ENCODE measurements around the gene AUTS2.

The AUTS2 gene

GRCh38 chr7:69819333-69819705 is 221.0 kb downstream of the AUTS2 start:
- DNase-seq (ENCODE audit: low read depth) = no peak

- no peak for DNase-seq (ENCODE audit: low read depth)
Measured at GRCh38 chr7:69820479-69821192, 222.4 kb downstream of the AUTS2 start.

GRCh38 chr7:69822386-69822785 is 224.1 kb downstream of the AUTS2 start:
- DNase-seq (ENCODE audit: low read depth) = no peak

DNA sequence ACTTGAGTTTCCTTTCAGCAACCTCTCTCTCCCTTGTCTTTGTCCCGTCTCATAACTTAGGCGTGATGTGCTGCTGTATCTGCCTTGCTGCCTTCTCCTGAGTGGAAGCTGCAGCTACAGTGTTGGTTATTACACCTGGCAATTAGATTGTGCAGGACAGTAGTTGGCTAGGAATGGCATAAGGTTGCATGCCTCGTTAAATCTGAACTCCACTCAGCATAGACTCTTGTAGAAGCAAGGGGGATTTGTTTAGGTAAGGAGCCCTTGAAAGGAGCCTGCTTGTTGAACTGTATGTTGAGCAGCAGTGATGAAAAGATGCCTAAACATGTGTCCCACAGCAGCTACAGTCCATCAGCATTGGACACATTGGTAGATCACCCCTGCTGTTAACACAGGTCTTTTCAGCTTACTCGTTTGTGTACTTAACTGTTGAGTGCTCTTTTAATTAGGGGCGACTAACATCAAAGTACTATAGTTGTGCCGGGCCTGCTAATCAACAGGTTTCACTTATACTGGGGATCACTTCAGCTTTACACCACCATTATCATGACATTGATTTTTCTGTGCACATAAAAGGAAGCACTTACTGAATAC is 225.0 kb downstream of the AUTS2 start:
- no peak for DNase-seq (ENCODE audit: low read depth)

GRCh38 chr7:69825113-69825972 is 227.1 kb downstream of the AUTS2 start:
- no peak for DNase-seq (ENCODE audit: low read depth)

DNA sequence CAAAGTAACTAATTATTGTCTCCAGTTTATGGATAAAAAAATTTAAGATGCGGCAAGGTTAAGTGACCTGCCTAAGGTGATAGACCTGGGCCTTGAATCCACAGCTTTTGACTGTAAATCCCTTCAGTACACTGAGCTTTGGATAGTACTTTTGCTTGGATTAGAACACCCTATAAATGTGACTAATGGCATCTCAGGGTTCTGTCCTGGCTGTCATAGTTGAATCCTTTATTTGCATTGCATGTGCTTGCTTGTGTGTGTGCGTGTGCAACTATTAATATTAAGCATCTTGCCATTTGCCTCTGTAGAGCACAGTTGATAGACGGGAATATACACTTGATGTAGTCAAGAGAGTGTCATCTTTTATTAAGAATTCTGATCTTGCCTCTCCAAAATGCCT is 228.0 kb downstream of the AUTS2 start:
- DNase-seq (ENCODE audit: low read depth) = no peak

DNA sequence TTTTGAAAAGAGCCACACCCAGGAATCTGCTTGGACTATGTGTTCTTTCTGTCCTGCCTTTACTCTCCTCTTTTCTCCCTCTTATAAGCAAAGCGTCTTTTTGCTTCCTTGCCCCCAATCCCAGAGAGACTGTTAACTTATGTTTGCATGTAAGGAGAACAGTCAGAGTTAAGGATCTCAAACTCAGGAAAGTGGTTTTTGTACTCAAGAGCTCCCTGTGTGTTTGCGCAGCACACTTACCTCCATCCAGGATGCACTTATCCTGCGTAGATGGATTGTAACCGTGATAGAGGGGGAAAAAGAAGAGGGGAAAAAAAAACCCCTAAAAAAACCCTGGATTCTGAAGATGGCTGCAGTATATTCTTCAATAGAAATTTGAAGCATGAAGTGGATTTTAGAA is 228.9 kb downstream of the AUTS2 start:
- DNase-seq (ENCODE audit: low read depth) = no peak

DNA sequence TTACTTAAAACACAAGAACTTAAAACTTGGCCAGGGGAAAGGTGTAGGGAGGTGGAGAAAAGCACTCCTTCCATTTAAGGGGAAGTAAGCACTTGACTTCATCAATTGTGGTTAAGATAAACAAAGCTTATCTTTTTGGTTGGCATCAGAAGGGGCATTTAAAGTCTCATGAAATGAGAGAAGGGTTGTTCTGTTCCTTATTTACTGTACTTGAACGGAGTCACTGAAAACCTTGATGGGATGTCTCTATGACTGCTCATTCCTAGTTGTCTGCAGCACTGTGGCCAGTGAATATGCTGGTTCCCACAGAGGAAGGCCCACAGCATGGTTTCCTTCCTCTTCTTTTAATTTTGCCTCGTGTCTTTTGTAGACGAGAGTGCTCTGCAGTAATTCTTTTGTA is 229.3 kb downstream of the AUTS2 start:
- DNase-seq (ENCODE audit: low read depth) = no peak

- DNase-seq (ENCODE audit: low read depth) = no peak
Measured at GRCh38 chr7:69832356-69832755, 234.1 kb downstream of the AUTS2 start.

- DNase-seq (ENCODE audit: low read depth) = no peak
Measured at GRCh38 chr7:69833964-69834363, 235.7 kb downstream of the AUTS2 start.

DNA sequence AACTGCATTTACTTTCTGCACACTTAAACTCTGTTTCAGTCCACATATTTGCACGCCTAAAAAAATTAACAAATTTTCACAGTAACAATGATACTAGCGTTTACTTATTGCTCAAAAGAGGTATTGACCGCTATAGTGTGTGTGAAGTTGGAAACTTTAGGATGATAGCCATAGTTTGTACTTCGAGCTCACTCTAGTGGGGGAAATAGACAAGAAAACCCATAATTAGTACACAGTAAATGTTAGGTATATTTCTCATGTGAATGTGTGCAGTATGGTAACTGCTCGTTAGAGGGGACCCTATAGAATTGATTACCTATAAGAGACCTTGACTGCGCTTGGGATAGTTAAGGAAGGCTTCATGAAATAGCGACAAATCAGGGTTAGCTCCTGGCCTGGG is 238.4 kb downstream of the AUTS2 start:
- DNase-seq (ENCODE audit: low read depth) = no peak

- DNase-seq (ENCODE audit: low read depth) = no peak
Measured at GRCh38 chr7:69837387-69838068, 239.3 kb downstream of the AUTS2 start.

DNA sequence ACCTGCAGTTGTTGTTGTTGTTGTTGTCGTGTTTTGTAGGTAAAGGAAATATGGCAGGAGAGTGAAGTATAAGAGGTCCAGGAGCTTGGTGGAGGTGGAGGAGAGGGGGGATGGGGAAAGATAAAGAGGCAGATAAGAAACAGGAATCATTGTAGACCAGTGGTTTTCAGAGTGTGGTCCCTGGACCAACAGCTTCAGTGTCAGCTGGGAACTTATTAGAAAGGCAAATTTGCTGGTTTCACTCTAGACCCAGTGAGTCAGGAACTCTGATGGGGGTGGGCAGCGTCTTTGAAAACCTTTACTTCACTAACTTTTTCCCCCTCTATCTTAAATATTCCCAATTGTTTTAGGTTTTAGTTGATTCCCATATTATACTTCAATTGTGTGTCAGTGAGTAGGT is 241.5 kb downstream of the AUTS2 start:
- no peak for DNase-seq (ENCODE audit: low read depth)

DNA sequence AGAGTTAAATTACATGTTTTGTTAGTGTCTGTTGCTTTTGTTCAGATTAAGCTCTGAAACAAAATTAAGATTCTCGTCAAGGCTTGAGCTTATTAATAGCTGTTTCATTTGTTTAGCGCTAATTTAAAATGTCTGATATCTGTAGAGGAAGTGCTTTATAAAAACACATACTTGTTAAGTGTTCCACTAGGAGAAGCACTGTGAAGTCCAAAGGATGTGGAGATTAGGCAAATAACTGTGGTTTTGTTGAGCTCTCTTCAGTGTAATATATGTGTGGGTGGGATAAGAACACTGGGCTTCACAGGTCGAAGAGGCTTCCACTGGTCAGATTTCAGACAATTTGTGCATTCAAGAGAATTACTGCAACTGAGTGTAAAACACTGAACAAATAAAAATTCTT is 242.0 kb downstream of the AUTS2 start:
- DNase-seq (ENCODE audit: low read depth) = no peak

- DNase-seq (ENCODE audit: low read depth) = no peak
Measured at GRCh38 chr7:69843653-69844052, 245.4 kb downstream of the AUTS2 start.

- no peak for DNase-seq (ENCODE audit: low read depth)
Measured at GRCh38 chr7:69844264-69844868, 246.1 kb downstream of the AUTS2 start.

DNA sequence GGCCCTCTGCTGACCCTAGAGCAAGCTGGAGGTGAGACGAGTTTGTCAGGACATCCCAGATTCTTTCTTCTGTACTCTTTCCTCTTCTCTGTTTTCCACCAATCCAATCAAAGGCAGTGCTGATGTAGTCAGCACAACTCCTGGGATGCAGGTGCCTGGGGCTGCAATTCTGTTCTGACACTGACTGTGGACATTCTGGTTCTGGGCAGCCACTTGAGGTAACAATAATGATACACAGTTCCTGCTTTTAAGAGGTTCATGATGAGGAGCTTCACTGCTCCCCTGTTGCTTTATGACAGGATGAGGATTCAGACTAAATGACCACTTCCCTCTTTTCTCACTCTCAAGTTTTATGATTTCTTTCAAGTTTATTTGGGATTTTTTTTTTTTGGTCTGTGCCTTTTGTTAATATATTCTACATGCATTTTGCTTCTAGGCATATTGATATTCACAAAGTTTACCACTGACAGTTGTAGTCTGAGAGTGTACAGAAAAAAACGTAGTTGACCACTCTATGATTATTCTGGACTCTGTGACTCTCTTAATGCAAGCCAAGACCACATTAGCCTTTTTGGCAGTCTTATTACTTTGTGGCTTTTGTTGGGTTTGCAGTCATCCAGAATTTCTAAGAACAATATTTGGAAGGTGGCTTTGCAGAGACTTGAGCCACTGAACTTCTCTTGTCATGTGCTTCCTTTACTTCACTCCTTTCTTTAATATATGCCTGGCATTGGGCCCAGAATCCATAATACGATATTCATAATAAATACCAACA is 247.6 kb downstream of the AUTS2 start:
- DNase-seq (ENCODE audit: low read depth) = no peak

- DNase-seq (ENCODE audit: low read depth) = no peak
Measured at GRCh38 chr7:69847921-69848612, 249.8 kb downstream of the AUTS2 start.

- DNase-seq (ENCODE audit: low read depth) = no peak
Measured at GRCh38 chr7:69849268-69849667, 251.0 kb downstream of the AUTS2 start.

DNA sequence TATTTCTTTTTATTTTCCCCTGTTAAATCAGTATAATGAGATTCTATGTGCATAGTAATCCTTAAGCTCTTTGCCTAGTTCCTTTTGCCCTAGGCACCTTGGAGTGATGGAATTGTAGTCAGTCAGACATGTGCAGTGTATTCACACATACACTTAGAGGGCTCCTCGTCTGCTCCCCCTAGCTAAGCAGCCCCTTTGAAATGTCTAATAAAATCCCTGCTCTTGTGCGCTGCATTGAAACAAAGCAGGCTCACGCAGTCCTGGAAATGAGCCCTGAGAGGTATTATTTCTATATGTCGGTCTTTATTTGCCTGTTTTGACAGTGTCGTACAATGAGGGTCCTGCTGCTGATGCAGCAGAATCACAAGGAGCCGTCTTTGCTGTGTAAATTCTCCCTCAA is 258.7 kb downstream of the AUTS2 start:
- no peak for DNase-seq (ENCODE audit: low read depth)

DNA sequence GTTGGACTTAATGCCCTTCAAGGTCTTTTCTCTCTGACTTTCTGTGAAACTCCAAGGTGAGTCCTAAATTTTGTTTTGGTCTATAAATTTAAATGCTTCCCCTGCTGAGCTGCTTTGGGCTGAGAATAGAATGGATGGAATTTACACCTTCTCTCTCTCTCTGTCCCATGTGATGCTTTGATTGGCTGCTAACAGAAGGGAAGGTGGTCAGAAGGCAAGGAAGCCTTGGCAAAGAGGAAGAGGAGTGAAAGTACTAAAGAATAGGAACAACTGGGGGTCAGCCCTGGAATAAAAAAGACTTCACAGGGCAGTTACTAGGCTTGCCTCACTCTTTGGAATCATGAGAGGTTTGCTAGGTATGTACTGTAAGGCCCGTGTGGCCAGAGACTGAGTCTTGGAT is 260.2 kb downstream of the AUTS2 start:
- DNase-seq (ENCODE audit: low read depth) = no peak
